Measurements from ENCODE around the gene SAMD5.

The SAMD5 gene

GRCh38 chr6:147508042-147508865, at the start of gene SAMD5:
SAMD5 (plus strand) TSS chr6:147508690; CDS start chr6:147508929, 239 bp downstream.
- no peak for DNase-seq (ENCODE audit: low read depth)

- DNase-seq (ENCODE audit: low read depth), result no peak
Measured at GRCh38 chr6:147459780-147460179, 48.7 kb upstream of the SAMD5 start.

- no peak for DNase-seq (ENCODE audit: low read depth)
Measured at GRCh38 chr6:147463651-147464050, 44.8 kb upstream of the SAMD5 start.

GRCh38 chr6:147467428-147467827, 41.1 kb upstream of the SAMD5 start:
- DNase-seq (ENCODE audit: low read depth), result no peak

GRCh38 chr6:147467886-147468285, 40.6 kb upstream of the SAMD5 start:
- DNase-seq (ENCODE audit: low read depth), result no peak

GRCh38 chr6:147468634-147469033, 39.9 kb upstream of the SAMD5 start:
- DNase-seq (ENCODE audit: low read depth), result no peak

GRCh38 chr6:147479857-147480256, 28.6 kb upstream of the SAMD5 start:
- no peak for DNase-seq (ENCODE audit: low read depth)

GRCh38 chr6:147486683-147487082, 21.8 kb upstream of the SAMD5 start:
- DNase-seq (ENCODE audit: low read depth), result no peak

- DNase-seq (ENCODE audit: low read depth), result no peak
Measured at GRCh38 chr6:147497472-147497871, 11.0 kb upstream of the SAMD5 start.

- no peak for DNase-seq (ENCODE audit: low read depth)
Measured at GRCh38 chr6:147503587-147503986, 4.9 kb upstream of the SAMD5 start.

- no peak for DNase-seq (ENCODE audit: low read depth)
Measured at GRCh38 chr6:147504848-147505247, 3.6 kb upstream of the SAMD5 start.

- no peak for DNase-seq (ENCODE audit: low read depth)
Measured at GRCh38 chr6:147506704-147507114, 1.8 kb upstream of the SAMD5 start.

- DNase-seq (ENCODE audit: low read depth), result no peak
Measured at GRCh38 chr6:147507162-147508041, 1.1 kb upstream of the SAMD5 start.

GRCh38 chr6:147508866-147509608, 547 bp downstream of the SAMD5 start:
- no peak for DNase-seq (ENCODE audit: low read depth)

GRCh38 chr6:147509891-147510290, 1.4 kb downstream of the SAMD5 start:
- no peak for DNase-seq (ENCODE audit: low read depth)

- DNase-seq (ENCODE audit: low read depth), result no peak
Measured at GRCh38 chr6:147510929-147511590, 2.6 kb downstream of the SAMD5 start.

- no peak for DNase-seq (ENCODE audit: low read depth)
Measured at GRCh38 chr6:147514831-147515230, 6.3 kb downstream of the SAMD5 start.

- no peak for DNase-seq (ENCODE audit: low read depth)
Measured at GRCh38 chr6:147515327-147515726, 6.8 kb downstream of the SAMD5 start.

GRCh38 chr6:147522597-147522996, 14.1 kb downstream of the SAMD5 start:
- no peak for DNase-seq (ENCODE audit: low read depth)

GRCh38 chr6:147525519-147526209, 17.2 kb downstream of the SAMD5 start:
- no peak for DNase-seq (ENCODE audit: low read depth)

- no peak for DNase-seq (ENCODE audit: low read depth)
Measured at GRCh38 chr6:147527197-147527596, 18.7 kb downstream of the SAMD5 start.

Measured in non-pigmented ciliary epithelial cell (primary cell).